HG02870 (cell line): ENCODE measurements around the gene NAT8.
"Not testable (repeated sequence)": the region's sequence is repeated elsewhere in the genome, so short reads cannot be mapped to it uniquely, and the experiment has no call there.

Experiments used
- ATAC-seq: cut with Tn5 transposase; IDR thresholded peaks from one replicate; pipeline ENCODE4 v1.9.1; 2021; ENCODE audit warnings: mild to moderate bottlenecking, moderate library complexity; ENCODE audit not compliant: unreplicated experiment

The NAT8 gene, protein sequence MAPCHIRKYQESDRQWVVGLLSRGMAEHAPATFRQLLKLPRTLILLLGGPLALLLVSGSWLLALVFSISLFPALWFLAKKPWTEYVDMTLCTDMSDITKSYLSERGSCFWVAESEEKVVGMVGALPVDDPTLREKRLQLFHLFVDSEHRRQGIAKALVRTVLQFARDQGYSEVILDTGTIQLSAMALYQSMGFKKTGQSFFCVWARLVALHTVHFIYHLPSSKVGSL

DNA sequence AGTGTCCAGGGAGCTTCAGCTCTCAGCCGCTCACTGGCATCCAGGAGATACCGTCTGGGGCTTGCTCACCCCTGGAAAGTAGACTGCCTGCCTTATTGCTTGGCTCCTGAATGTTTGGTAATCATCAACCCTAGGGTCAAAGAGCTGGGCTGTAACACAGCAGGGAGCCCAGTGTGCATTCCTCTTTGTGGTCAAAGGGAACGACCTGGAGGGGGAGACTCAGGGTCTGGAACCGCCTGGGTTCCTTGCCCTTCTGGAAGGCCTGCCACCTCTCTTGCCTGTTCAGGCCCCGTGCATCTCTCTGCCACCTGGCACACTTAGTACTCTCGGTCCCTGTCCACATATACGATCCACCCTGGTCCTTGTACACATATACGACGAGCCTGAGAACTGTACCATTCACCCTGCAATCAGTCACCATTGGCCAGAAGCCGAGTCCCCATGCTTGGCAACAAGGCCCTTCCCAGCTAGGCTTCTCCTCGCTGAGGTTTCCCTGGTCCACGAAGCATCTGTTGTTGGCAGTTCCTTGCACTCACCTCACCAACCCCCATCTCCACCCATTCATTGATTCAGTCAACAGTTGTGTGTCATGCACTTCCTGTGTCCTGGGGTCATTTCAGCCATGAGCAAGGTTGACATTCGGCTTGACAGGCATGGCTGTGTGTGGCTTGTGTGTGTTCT is at the start of gene NAT8:
Gene NAT8, minus strand, starts transcription at position 85 of the 681 bp plus-strand sequence. CDS start 794 bp downstream, outside the sequence.
- no peak for ATAC-seq

DNA sequence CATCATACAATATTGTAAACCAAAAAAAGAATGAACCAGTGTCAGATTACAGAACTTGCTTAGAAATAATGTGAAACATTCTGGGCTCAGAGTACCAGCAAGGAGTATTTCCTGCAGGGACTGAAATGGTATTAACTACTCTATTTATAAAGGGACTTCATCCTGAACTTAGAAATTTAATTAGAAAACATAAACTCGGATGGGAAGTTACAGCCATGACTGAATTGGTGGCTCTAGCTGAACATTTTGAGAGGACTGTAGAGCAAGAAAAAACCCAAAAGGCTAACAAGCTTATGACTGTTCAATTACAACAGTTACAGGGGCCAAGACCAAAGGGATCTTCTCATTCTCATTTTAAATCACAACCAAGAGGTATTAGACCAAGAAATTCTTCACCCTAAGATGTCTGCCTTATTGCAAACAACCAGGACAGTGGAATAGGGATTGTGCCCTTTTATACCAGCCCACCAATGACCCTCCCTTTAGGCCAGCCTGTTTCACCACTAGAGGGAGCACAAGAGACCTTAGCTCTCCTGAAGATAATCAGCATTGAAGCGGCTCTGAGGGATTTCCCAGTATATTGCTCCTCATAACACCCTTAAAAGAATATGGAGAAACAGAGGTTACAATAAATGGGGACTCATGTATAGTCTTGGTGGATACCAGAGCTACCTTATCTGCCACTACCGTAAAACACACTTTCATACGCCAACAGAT is 48.3 kb upstream of the NAT8 start:
- peak; percentile 58 for ATAC-seq

DNA sequence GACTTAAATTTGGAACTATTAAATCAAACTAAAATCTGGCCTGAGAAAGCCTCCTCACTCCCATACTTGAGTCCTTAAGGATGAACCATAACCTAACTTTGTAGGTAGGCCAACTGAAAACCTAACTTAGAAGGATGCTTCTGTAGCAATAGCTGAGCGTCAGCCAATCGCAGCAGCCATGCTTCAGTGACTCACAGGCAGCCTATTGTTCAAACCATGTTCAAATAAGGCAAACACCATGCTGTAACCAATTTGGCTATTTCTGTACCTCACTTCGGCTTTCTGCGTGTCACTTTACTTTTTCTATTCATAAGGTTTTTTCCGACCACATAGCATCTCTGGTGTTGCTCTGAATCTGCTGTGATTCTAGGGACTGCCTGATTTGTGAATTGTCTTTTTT is 46.3 kb upstream of the NAT8 start:
- not testable (repeated sequence) for ATAC-seq

DNA sequence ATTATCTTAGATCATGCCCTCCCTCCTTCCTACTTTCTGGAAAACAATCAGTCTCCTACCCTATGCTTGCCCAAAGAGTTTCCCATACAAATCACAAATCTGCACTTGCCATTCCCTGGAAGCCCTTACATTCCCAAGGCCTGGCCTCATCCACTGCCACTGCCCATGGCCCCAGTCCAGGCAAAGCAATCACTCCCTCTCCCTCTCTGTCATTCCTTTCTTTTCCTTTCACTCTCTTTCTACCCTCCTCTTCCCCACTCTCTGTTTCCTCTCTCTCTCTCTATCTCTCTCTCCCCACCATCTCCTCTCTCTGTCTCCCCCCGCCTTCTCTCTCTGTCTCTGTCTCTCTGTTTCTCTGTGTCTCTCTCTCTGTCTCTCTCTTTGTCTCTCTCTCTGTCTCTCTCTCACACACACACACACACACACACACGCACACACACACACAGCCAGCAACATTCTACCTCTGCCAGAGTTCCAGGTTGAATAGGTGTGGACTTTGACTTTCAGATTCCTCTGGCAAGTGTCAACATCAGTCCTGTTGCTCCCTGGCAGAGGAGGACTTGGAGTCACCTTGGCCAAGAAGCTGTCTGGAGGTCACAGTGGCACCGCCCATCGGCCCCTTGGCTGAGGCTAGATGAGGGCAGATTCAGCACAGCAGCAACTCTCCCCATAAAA is 43.7 kb upstream of the NAT8 start:
- ATAC-seq: no peak

DNA sequence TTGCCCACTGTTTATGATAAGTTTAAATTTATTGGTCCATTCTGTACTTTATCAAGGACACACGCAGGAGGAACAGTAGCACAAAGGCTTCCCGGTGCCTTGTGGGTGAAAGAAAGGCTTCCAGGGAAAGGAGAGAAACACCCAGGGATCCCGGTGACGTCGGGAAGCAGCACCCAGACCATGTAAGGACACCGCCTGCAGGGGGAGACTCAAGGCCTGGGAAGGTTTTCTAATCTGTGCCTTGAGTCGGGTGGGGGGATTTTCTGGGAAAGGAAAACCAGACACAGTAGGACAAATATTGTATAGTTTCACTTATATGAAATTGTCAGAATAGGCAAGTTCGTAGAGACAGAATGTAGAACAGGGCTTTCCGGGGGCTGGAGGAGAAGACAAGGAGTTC is 42.7 kb upstream of the NAT8 start:
- not testable (repeated sequence) for ATAC-seq

DNA sequence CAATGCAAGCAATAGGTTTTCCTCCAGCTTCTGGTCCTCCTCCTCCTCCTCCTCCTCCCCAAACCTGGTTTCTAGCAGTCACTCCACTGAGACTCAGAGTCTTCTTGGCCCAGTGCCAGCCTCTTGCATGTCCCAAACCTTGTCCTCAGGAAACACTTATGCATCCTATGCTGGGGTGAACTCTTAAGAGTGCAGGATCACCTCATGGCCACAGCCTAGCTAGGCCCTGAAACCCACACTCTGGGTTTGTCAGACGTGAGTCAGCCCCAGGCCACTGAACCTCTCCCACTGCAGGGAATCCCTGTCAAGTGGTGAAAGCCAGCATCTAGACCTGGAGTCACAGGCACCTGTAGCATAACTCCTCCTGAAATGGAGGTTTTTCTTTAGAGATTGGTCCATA is 42.1 kb upstream of the NAT8 start:
- not testable (repeated sequence) for ATAC-seq

DNA sequence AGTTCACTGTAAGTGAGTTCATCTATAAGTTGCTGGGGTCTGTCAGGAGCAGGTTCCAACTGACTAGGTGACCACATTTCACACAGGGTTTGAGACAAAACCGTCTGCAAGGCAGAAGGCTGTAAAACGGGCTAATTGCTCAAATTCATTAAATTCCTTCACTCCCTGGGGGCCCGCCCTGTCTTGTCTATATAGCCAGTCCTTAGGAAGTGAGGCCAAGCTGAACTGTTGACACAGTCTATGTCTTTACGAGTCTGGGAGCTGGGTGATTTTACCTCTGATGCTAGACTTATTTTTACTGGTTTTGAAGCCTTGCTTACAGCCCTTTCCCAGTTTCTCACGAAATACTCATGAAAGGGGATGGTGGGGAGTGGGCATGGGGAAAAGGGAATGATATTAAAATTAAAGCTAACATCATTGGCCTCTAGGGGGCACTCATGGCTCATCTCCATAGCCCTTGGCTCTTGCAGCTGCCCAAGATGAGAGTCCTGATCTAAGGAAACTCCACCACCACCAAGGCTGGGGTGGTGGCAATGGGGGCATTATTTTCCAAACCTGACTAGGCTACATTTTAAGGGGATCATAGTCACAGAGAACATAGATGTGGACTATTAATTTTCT is 37.8 kb upstream of the NAT8 start:
- ATAC-seq: not testable (repeated sequence)

DNA sequence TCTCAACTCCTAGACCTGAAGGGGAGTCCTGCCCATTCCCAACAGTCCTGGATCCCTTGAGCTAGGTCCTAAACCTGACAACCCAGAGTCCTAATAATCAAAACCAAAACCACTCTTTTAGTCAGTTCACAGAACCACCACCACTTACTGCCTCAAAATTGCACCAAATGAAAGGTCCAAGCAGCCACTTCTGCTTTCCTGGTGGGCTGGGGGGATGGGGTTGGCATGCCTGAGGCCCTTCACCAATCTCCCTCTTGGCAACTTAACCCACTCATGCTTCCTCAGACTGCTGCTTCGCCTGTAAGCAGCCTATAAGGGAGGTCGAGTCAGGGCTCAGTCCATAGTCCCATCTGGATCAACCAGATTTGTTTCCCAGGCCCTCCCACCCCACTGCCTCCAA is 37.0 kb upstream of the NAT8 start:
- ATAC-seq: not testable (repeated sequence)

DNA sequence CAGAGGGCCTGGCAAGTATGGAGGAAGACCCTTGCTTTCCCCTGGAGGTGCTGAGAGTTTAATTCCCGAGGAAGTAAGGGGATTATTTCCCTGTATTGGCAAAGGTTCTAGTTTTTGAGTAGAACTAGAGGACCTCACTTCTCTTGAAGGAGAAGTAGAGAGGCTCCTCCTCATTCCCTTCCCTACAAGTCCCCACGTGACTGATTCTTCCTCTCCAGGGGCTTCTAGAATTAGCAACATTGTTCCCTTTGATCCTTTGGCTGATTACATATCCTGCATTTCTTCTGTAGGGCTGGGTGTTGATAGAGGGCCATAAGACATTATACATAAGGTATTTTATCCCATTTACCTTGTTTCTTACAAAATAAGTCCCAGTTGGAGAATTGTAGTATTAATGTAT is 35.8 kb upstream of the NAT8 start:
- not testable (repeated sequence) for ATAC-seq

DNA sequence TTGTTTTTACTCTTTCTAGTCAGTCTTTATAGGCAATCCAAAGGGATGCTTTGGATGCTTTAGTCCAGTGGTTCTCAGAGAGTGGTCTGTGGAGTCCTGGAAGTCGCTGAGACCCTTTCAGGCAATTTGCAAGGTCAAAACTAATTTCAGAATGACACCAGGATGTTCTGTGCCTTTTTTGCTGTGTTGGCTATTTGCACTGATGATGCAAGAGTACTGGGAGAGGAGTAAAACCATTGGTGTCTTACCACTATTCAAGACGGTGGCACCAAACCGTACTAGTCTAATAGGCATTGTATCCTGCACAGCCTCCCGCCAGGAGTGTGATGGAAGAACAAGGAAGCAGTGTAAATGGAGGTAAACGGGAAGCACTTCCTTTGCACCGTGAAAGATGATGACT is 34.0 kb upstream of the NAT8 start:
- ATAC-seq: not testable (repeated sequence)

DNA sequence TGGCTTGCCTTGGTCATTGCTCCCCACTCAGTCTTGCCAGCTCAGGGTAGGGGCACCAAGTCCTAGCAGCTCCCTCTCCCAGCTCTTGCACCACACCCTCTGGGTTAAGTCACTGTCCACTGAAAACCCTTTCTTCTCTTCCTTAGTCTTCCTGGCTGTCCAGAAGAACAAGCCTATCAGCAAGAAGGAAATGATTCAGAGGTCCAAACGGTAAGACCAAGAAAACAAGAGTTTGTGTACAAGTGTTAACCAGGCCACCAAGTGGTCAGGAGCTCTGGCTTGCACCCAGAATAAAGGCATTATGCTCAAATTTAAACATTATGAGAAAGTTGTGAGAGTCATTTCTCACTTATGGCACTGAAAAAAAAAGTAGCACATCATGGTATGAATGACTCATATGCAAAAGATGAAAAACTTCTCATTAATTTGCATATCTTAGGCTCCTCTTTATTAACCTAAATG is 32.5 kb upstream of the NAT8 start:
- ATAC-seq: not testable (repeated sequence)

DNA sequence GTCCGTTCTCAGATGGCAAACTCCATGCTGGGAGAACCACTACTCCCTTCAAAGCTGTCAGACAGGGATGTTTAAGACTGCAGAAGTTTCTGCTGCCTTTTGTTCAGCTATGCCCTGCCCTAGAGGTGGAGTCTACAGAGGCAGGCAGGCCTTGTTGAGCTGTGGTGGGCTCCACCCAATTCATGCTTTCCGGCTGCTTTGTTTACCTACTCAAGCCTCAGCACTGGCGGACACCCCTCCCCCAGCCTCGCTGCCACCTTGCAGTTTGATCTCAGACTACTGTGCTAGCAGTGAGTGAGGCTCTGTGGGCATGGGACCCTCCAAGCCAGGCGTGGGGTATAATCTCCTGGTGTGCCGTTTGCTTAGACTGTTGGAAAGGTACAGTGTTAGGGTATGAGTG is 27.8 kb upstream of the NAT8 start:
- ATAC-seq: not testable (repeated sequence)

DNA sequence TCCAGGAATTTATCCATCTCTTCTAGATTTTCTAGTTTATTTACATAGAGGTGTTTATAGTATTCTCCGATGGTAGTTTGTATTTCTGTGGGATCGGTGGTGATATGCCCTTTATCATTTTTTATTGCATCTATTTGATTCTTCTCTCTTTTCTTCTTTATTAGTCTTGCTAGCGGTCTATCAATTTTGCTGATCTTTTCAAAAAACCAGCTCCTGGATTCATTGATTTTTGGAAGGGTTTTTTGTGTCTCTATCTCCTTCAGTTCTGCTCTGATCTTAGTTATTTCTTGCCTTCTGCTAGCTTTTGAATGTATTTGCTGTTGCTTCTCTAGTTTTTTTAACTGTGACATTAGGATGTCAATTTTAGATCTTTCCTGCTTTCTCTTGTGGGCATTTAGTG is 25.0 kb upstream of the NAT8 start:
- ATAC-seq: not testable (repeated sequence)

DNA sequence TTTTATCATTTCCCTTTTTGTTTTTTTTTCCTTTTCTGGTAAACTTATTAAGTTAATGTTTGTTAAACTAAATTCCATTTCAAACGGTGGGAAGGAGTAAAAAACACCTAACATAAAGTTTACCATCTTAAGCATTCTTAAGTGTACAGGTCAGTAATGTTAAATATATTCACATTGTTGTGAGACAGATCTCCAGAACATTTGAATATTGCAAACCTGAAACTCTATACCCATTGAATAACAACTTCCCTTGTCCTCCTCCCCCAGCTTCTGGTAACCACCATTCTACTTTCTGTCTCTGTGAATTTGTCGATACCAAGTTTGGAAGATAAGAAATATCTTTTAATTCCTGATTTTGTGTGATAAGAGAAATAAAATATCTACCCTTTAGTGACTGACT is 12.0 kb upstream of the NAT8 start:
- no peak for ATAC-seq

DNA sequence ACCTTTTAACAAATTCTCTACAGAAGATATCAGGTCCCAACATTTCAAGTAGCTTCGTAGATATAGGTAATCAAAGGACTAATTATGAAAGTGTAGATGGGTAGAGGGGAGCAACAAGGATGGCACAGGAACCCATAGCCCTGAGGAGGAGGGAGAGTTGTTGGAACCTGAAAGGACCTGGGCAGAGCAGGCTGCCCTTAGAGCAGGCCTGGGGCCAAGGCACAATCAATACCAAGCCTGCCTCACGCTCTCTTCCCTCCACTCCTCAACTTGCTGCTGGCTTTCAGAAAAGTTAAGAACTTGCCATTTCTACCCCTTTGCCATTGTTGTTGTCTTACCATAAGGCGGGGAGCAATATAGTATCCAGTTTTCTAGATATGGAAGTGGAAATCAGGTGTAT is 10.1 kb upstream of the NAT8 start:
- no peak for ATAC-seq

DNA sequence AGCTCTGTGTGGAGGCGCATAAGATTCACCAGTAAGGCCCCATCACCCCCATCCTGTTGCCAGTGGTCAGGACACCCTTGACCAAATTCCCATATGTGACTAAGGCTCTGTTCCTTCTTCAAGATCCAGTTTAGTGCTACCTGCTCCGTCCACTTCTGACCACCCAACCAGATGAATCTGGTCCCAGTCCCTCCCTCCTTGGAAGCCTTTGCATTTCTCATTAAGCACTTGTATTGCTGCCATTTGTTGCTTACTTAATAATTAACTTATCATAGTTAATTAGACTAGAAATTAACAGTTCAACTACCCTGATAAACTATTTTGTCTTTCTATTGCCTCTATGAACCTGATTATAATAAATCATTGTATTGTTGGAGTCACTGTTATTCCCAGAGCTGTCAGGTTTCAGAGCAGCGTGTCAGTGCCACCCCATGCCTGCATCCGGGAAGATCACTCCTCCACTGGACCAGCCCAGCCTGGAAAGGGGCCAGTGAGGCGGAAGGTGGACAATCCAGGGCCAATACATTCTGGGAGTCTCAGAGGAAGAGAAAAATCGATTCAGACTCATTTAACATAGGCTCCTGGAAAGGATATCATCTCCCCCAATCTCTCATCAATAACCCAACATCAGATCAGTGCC is 9.5 kb upstream of the NAT8 start:
- ATAC-seq: no peak

DNA sequence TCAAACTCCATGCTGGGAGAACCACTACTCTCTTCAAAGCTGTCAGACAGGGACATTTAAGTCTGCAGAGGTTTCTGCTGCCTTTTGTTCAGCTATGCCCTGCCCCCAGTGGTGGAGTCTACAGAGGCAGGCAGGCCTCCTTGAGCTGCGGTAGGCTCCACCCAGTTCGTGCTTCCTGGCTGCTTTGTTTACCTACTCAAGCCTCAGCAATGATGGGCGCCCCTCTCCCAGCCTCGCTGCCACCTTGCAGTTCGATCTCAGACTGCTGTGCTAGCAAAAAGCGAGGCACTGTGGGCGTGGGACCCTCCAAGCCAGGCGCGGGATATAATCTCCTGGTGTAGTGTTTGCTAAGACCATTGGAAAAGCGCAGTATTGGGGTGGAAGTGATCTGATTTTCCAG is 5.5 kb upstream of the NAT8 start:
- ATAC-seq: not testable (repeated sequence)

DNA sequence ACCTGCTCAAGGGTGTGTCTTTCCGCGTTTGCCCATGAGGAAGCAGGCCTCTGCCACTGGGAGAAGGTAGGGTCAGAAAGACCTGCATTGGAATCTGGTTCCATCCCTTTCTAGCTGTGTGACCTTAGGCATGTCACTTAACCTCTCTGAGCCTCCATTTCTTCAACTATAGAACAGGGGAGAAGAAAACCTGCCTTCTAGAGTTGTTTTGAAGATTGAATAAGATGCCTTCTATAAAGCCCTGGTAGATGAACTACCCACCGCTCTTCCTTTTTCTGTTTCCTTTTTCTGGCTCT is 507 bp downstream of the NAT8 start:
- ATAC-seq: no peak

DNA sequence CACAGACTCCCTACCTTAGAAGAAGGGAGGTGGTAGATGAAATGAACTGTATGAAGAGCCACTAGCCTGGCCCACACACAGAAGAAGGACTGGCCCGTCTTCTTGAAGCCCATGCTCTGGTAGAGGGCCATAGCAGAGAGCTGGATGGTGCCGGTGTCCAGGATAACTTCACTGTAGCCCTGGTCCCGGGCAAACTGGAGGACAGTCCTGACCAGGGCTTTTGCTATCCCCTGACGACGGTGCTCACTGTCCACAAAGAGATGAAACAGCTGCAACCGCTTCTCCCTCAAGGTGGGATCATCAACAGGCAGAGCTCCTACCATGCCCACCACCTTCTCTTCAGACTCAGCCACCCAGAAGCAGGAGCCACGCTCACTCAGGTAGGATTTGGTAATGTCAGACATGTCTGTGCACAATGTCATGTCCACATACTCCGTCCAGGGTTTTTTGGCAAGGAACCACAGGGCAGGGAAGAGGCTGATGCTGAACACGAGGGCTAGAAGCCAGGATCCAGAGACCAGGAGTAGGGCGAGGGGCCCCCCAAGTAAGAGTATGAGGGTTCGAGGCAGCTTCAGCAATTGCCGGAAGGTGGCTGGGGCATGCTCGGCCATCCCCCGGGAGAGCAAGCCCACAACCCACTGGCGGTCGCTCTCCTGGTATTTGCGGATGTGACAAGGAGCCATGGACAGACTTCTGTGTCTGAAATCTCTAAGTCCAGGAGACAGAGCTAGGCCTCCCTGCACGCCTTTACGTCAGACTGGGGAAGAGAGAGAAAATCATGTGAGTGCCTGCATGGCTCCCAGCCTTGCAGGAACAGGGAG is 1.1 kb downstream of the NAT8 start:
- ATAC-seq: no peak

DNA sequence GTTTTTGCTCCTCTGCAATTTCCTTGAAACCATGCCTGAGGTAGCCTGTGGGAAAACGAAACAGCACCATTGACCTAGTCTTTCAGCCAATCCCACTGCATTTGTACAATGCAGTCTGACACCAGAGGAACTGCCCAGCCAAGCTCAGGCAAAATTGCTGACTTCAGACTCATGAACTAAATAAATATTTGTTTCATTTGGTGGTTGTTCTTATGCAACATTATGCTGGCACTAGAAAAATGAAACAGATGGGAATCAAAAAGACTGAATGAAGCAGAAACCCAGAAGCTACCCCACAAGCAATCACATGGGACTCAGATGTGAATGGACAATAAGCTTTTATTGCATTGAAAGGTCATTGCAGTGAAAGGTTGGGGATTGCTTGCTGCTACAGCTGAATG is 1.7 kb downstream of the NAT8 start:
- ATAC-seq: no peak
